Neural cell (in vitro differentiated cells): ENCODE measurements around the gene DENND1A. TPM values are rescaled to one million over a fixed set of nuclear protein-coding genes. Genes with fewer than 3 reads are reported as not detected.

Experiments
- H2AFZ ChIP-seq: fragments of 200-600, 300-800 bp; sonication (generic), shearing (Covaris generic); 2 replicates; pipeline ENCODE4 v1.6.0; 2014; ENCODE audit warnings: low read depth, mild to moderate bottlenecking, antibody characterized with exemption, low read length, moderate library complexity
- H3F3A ChIP-seq: fragments of 200-600 bp; shearing (Covaris generic); 2 replicates; pipeline ENCODE4 v1.6.1; 2016; ENCODE audit warnings: mild to moderate bottlenecking, moderate library complexity, mixed read lengths, antibody characterized with exemption, low read length; ENCODE audit not compliant: insufficient read depth, poor library complexity, severe bottlenecking
- H3K27ac ChIP-seq: fragments of 200-600, 300-800 bp; sonication (generic), shearing (Covaris generic); 2 replicates; pipeline ENCODE4 v1.5.1; 2014; ENCODE audit warnings: mild to moderate bottlenecking, low read length, moderate library complexity
- H3K27me3 ChIP-seq: fragments of 300-800, 200-600 bp; sonication (generic), shearing (Covaris generic); 2 replicates; pipeline ENCODE4 v1.6.0; 2014; ENCODE audit warnings: mild to moderate bottlenecking, low read depth, low read length, moderate library complexity; ENCODE audit not compliant: insufficient read depth
- H3K36me3 ChIP-seq: fragments of 300-800, 200-600 bp; sonication (generic), shearing (Covaris generic); 2 replicates; pipeline ENCODE4 v1.5.1; 2014; ENCODE audit warnings: mild to moderate bottlenecking, antibody characterized with exemption, low read length, moderate library complexity; ENCODE audit not compliant: insufficient read depth
- H3K4me2 ChIP-seq: fragments of 300-800, 200-600 bp; sonication (generic), shearing (Covaris generic); 2 replicates; pipeline ENCODE4 v1.6.0; 2014; ENCODE audit warnings: mild to moderate bottlenecking, low read length
- H3K4me3 ChIP-seq: fragments of 300-800, 200-600 bp; sonication (generic), shearing (Covaris generic); 2 replicates; pipeline ENCODE4 v1.5.1; 2014; ENCODE audit warnings: mild to moderate bottlenecking, low read length, moderate library complexity
- H3K79me2 ChIP-seq: fragments of 200-600 bp; shearing (Covaris generic); replicated peaks from 2 replicates; pipeline ENCODE4 v1.6.0; 2014; ENCODE audit warnings: mild to moderate bottlenecking, low read length, moderate library complexity; ENCODE audit not compliant: insufficient read depth
- H3K9ac ChIP-seq: fragments of 300-800, 200-600 bp; sonication (generic), shearing (Covaris generic); 2 replicates; pipeline ENCODE4 v1.6.1; 2016; ENCODE audit warnings: mild to moderate bottlenecking, low read length, mixed read lengths
- H3K9me2 ChIP-seq: fragments of 200-600 bp; shearing (Covaris generic); 2 replicates; pipeline ENCODE4 v1.6.1; 2016; ENCODE audit warnings: mild to moderate bottlenecking, low read length, mixed read lengths; ENCODE audit not compliant: insufficient read depth
- H3K9me3 ChIP-seq: fragments of 200-600, 300-800 bp; sonication (generic), shearing (Covaris generic); 2 replicates; pipeline ENCODE4 v1.6.1; 2016; ENCODE audit warnings: mild to moderate bottlenecking, mixed run types, low read length, moderate library complexity, mixed read lengths
- H4K20me1 ChIP-seq: fragments of 200-600 bp; shearing (Covaris generic); 2 replicates; pipeline ENCODE4 v1.6.1; 2016; ENCODE audit warnings: mild to moderate bottlenecking, mixed run types; ENCODE audit not compliant: insufficient read depth
- EP300 ChIP-seq: fragments of 450-650 bp; conservative IDR thresholded peaks from 2 replicates; pipeline ENCODE4 v1.6.1; 2014; ENCODE audit warnings: antibody characterized with exemption, mild to moderate bottlenecking, moderate library complexity; ENCODE audit not compliant: poor library complexity, severe bottlenecking
- EZH2 ChIP-seq: fragments of 200-600, 300-800 bp; shearing (Covaris generic), sonication (generic); IDR thresholded peaks from 2 replicates; pipeline ENCODE4 v1.6.1; 2014; ENCODE audit warnings: antibody characterized with exemption, low read length, borderline replicate concordance, mild to moderate bottlenecking; ENCODE audit not compliant: insufficient read depth, poor library complexity, severe bottlenecking
- MXI1 ChIP-seq: fragments of 450-650 bp; conservative IDR thresholded peaks from 2 replicates; pipeline ENCODE4 v1.6.1; 2014; ENCODE audit warnings: antibody characterized with exemption, mild to moderate bottlenecking; ENCODE audit not compliant: poor library complexity, severe bottlenecking
- POLR2AphosphoS5 ChIP-seq: IDR thresholded peaks from 2 replicates; pipeline ENCODE4 v1.6.1; 2012
- RAD21 ChIP-seq: fragments of 450-650 bp; conservative IDR thresholded peaks from 2 replicates; pipeline ENCODE4 v1.6.1; 2014; ENCODE audit warnings: antibody characterized with exemption, mild to moderate bottlenecking, moderate library complexity
- SMC3 ChIP-seq: fragments of 450-650 bp; conservative IDR thresholded peaks from 2 replicates; pipeline ENCODE4 v1.6.1; 2014; ENCODE audit warnings: antibody characterized with exemption, mild to moderate bottlenecking, moderate library complexity; ENCODE audit not compliant: poor library complexity
- TAF1 ChIP-seq: IDR thresholded peaks from 2 replicates; pipeline ENCODE4 v1.6.1; 2012; ENCODE audit warnings: low read depth
- polyA plus RNA-seq: library from polyadenylated mRNA; depleted of rRNA; stranded (reverse); fragments of >200 nt; gene quantifications from 2 replicates; pipeline ENCODE4 v1.2.3, GENCODE V29; 2014
- TF ChIP-seq, protein P1 (sequence below): fragments of 450-650 bp; IDR thresholded peaks from 2 replicates; pipeline ENCODE4 v1.5.1; 2014; ENCODE audit warnings: antibody characterized with exemption, mild to moderate bottlenecking, moderate library complexity; ENCODE audit not compliant: poor library complexity, severe bottlenecking
- TF ChIP-seq, protein P2 (sequence below): IDR thresholded peaks from 2 replicates; pipeline ENCODE4 v1.6.1; 2012; ENCODE audit warnings: borderline replicate concordance

The DENND1A gene
- polyA plus RNA-seq, 1 donor from 2014 or later = 2.3 TPM

DNA sequence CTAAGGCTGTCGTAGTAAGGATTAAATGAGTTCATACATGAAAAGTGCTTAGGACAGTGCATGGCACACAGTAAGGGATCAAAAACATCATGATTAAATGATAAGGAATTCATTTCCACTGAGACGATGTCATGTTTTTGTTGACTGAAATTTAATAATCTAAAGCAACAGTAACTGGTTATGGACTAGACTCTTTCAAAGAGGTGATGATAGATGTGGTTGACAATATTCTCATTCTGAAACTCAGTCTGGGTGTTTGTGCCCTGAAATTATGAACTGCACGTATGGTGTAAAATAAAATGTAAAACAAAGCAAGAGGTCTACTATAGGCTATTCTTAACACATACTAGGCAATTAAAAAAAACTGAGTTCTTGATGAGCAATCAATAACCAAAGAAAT is 280.0 kb downstream of the DENND1A start:
- Histone ChIP-seq H4K20me1 (no peaks in the 10 kb centered on the region), H3K9me2 (no peaks in the 10 kb centered on the region), H3K79me2 (no peaks in the 10 kb centered on the region), H3F3A (no peaks in the 10 kb centered on the region), H3K4me3 (no peak overlapping the region), H3K4me2 (no peak overlapping the region), H3K9ac (no peak overlapping the region), H3K9me3 (no peaks in the 10 kb centered on the region), H2AFZ (no peak overlapping the region), H3K27ac (no peak overlapping the region), H3K36me3 (no peaks in the 10 kb centered on the region), H3K27me3 (no peaks in the 10 kb centered on the region)
- TF ChIP-seq SMC3 (no peak), TAF1 (no peak), POLR2AphosphoS5 (no peak), RAD21 (no peak), EP300 (no peak), EZH2 (no peak)
- TF ChIP-seq, protein P1, sequence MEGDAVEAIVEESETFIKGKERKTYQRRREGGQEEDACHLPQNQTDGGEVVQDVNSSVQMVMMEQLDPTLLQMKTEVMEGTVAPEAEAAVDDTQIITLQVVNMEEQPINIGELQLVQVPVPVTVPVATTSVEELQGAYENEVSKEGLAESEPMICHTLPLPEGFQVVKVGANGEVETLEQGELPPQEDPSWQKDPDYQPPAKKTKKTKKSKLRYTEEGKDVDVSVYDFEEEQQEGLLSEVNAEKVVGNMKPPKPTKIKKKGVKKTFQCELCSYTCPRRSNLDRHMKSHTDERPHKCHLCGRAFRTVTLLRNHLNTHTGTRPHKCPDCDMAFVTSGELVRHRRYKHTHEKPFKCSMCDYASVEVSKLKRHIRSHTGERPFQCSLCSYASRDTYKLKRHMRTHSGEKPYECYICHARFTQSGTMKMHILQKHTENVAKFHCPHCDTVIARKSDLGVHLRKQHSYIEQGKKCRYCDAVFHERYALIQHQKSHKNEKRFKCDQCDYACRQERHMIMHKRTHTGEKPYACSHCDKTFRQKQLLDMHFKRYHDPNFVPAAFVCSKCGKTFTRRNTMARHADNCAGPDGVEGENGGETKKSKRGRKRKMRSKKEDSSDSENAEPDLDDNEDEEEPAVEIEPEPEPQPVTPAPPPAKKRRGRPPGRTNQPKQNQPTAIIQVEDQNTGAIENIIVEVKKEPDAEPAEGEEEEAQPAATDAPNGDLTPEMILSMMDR = no peak
- TF ChIP-seq, protein P2, sequence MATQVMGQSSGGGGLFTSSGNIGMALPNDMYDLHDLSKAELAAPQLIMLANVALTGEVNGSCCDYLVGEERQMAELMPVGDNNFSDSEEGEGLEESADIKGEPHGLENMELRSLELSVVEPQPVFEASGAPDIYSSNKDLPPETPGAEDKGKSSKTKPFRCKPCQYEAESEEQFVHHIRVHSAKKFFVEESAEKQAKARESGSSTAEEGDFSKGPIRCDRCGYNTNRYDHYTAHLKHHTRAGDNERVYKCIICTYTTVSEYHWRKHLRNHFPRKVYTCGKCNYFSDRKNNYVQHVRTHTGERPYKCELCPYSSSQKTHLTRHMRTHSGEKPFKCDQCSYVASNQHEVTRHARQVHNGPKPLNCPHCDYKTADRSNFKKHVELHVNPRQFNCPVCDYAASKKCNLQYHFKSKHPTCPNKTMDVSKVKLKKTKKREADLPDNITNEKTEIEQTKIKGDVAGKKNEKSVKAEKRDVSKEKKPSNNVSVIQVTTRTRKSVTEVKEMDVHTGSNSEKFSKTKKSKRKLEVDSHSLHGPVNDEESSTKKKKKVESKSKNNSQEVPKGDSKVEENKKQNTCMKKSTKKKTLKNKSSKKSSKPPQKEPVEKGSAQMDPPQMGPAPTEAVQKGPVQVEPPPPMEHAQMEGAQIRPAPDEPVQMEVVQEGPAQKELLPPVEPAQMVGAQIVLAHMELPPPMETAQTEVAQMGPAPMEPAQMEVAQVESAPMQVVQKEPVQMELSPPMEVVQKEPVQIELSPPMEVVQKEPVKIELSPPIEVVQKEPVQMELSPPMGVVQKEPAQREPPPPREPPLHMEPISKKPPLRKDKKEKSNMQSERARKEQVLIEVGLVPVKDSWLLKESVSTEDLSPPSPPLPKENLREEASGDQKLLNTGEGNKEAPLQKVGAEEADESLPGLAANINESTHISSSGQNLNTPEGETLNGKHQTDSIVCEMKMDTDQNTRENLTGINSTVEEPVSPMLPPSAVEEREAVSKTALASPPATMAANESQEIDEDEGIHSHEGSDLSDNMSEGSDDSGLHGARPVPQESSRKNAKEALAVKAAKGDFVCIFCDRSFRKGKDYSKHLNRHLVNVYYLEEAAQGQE = no peak

DNA sequence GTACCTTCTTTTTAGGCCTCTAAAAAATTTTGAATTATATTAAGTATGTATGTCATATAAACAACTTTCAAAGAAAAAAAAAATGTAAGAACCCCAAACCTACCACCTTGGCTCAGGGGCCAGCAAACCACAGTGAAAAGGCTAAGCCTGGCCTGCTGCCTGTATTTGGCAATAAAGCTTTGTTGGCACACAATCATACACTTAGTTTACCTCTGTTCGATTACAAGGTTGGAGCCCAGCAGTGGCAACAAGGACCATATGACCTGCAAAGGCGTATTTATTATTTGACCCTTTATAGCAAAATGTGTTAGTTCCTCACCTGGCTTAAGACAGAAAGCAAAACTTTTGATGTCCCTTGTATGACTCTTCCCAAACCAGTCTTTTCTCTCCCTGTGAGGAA is 282.8 kb downstream of the DENND1A start:
- H3K27me3 ChIP-seq = no peaks in the 10 kb centered on the region
- no peaks in the 10 kb centered on the region for H3K9me2 ChIP-seq
- no peaks in the 10 kb centered on the region for H4K20me1 ChIP-seq
- H2AFZ ChIP-seq = no peak overlapping the region
- no peak overlapping the region for H3K27ac ChIP-seq
- TF ChIP-seq, protein P1 = no peak
- TF ChIP-seq EP300 = no peak
- no peak for TF ChIP-seq POLR2AphosphoS5
- no peak for TF ChIP-seq TAF1
- TF ChIP-seq EZH2 = no peak
- no peak for TF ChIP-seq MXI1
- no peak for TF ChIP-seq RAD21
- TF ChIP-seq, protein P2 = no peak
- TF ChIP-seq SMC3 = no peak
- no peak overlapping the region for H3K4me3 ChIP-seq
- H3K9me3 ChIP-seq = no peaks in the 10 kb centered on the region
- no peaks in the 10 kb centered on the region for H3K79me2 ChIP-seq
- H3K4me2 ChIP-seq = no peak overlapping the region
- H3F3A ChIP-seq = no peaks in the 10 kb centered on the region
- H3K36me3 ChIP-seq = no peaks in the 10 kb centered on the region
- H3K9ac ChIP-seq = no peak overlapping the region
